DND-41 (cell line): Measurements from ENCODE around the gene HDAC4.

Source experiments
- ATAC-seq: fragments of 200-7000 bp; cut with Tn5 transposase; 3 replicates; pipeline ENCODE4 v1.9.1; 2021; ENCODE audit warnings: low read depth; ENCODE audit not compliant: insufficient read depth
- DNase-seq: peaks from one replicate; pipeline ENCODE4 v3.0.0-alpha.2; 2020
- H2AFZ ChIP-seq: 2 replicates; pipeline ENCODE4 v1.6.0; 2012; ENCODE audit warnings: low read depth, low read length
- H3K27ac ChIP-seq: 2 replicates; pipeline ENCODE4 v1.5.1; 2012; ENCODE audit warnings: low read length, inconsistent platforms
- H3K27me3 ChIP-seq: fragments of 200-600 bp; sonication (generic); 2 replicates; pipeline ENCODE4 v1.6.0; 2012; ENCODE audit warnings: low read length, mild to moderate bottlenecking, inconsistent platforms; ENCODE audit not compliant: insufficient read depth, poor library complexity
- H3K36me3 ChIP-seq: 2 replicates; pipeline ENCODE4 v1.5.1; 2012; ENCODE audit warnings: low read length, inconsistent platforms; ENCODE audit not compliant: insufficient read depth
- H3K4me1 ChIP-seq: 2 replicates; pipeline ENCODE4 v1.5.1; 2012; ENCODE audit warnings: mild to moderate bottlenecking, low read length; ENCODE audit not compliant: insufficient read depth
- H3K4me2 ChIP-seq: 2 replicates; pipeline ENCODE4 v1.6.0; 2012; ENCODE audit warnings: mild to moderate bottlenecking, moderate library complexity, low read length, inconsistent platforms; ENCODE audit not compliant: insufficient read depth
- H3K4me3 ChIP-seq, 2 experiments: fragments of 200-600 bp in 1 of 2; shearing (Covaris generic) in 1 of 2; 2 replicates each; pipeline ENCODE4 v1.5.1; 2012 to 2016; ENCODE audit warnings: inconsistent platforms in 2 of 2, low read length in 2 of 2, mild to moderate bottlenecking in 2 of 2, low read depth in 1 of 2, moderate library complexity in 1 of 2
- H3K79me2 ChIP-seq: 2 replicates; pipeline ENCODE4 v1.6.0; 2012; ENCODE audit warnings: low read length, inconsistent platforms; ENCODE audit not compliant: insufficient read depth
- H3K9ac ChIP-seq: 2 replicates; pipeline ENCODE4 v1.6.0; 2012; ENCODE audit warnings: low read depth, mild to moderate bottlenecking, inconsistent platforms, low read length, moderate library complexity
- H3K9me3 ChIP-seq: 2 replicates; pipeline ENCODE4 v1.5.1; 2012; ENCODE audit warnings: low read length, moderate library complexity, mild to moderate bottlenecking, inconsistent platforms; ENCODE audit not compliant: insufficient read depth, severe bottlenecking
- H4K20me1 ChIP-seq: 2 replicates; pipeline ENCODE4 v1.6.0; 2012; ENCODE audit warnings: low read length; ENCODE audit not compliant: insufficient read depth
- CTCF ChIP-seq: IDR thresholded peaks from 2 replicates; pipeline ENCODE4 v1.5.1; 2012; ENCODE audit warnings: borderline replicate concordance, low read length, moderate library complexity, mild to moderate bottlenecking; ENCODE audit not compliant: poor library complexity, severe bottlenecking; ENCODE audit errors: extremely low read depth
- EZH2 ChIP-seq: IDR thresholded peaks from 3 replicates; pipeline ENCODE4 v1.6.1; 2012; ENCODE audit warnings: borderline replicate concordance, low read depth, mild to moderate bottlenecking, moderate library complexity, low read length, inconsistent platforms; ENCODE audit not compliant: severe bottlenecking

Gene HDAC4

GRCh38 chr2:239255628-239256349 lies 145.0 kb downstream of the HDAC4 start:
- TF ChIP-seq EZH2, result no peak
- TF ChIP-seq CTCF, result no peak
- Histone ChIP-seq H3K27ac (peak overlapping the region; percentile 19; the same call in 1 of the 2 replicates), H3K9ac (no peak overlapping the region), H2AFZ (no peak overlapping the region), H3K27me3 (no peaks in the 10 kb centered on the region), H3K9me3 (no peaks in the 10 kb centered on the region), H3K79me2 (peaks cover 100% of the 10 kb centered on the region), H3K36me3 (peaks cover 88% of the 10 kb centered on the region), H4K20me1 (peaks cover 100% of the 10 kb centered on the region), H3K4me1 (peaks cover 71% of the 10 kb centered on the region), H3K4me3 (no peak overlapping the region), H3K4me2 (no peak overlapping the region)
- DNase-seq (no peak), ATAC-seq (no peak)

GRCh38 chr2:239255218-239255617 lies 145.6 kb downstream of the HDAC4 start:
- Histone ChIP-seq H3K27me3 (no peaks in the 10 kb centered on the region), H3K27ac (peak overlapping the region; percentile 19; the same call in 1 of the 2 replicates), H4K20me1 (peaks cover 100% of the 10 kb centered on the region), H3K4me2 (no peak overlapping the region), H3K79me2 (peaks cover 100% of the 10 kb centered on the region), H2AFZ (no peak overlapping the region), H3K4me1 (peaks cover 71% of the 10 kb centered on the region), H3K36me3 (peaks cover 88% of the 10 kb centered on the region), H3K9ac (no peak overlapping the region), H3K4me3 (no peak overlapping the region), H3K9me3 (no peaks in the 10 kb centered on the region)
- ATAC-seq (no peak), DNase-seq (no peak)
- TF ChIP-seq EZH2 (no peak), CTCF (no peak)

- Histone ChIP-seq H3K9me3 (no peaks in the 10 kb centered on the region), H3K27ac (peak overlapping the region; percentile 25; the same call in 1 of the 2 replicates), H2AFZ (no peak overlapping the region), H3K79me2 (peaks cover 100% of the 10 kb centered on the region), H4K20me1 (peaks cover 100% of the 10 kb centered on the region), H3K4me1 (peaks cover 60% of the 10 kb centered on the region), H3K36me3 (peaks cover 94% of the 10 kb centered on the region), H3K4me2 (no peak overlapping the region), H3K9ac (no peak overlapping the region), H3K4me3 (no peak overlapping the region), H3K27me3 (no peaks in the 10 kb centered on the region)
- peak; percentile 22; the same call in 1 of the 3 replicates for ATAC-seq
- no peak for DNase-seq
- no peak for TF ChIP-seq CTCF
- TF ChIP-seq EZH2, result no peak
Measured at GRCh38 chr2:239253701-239254436, 147.0 kb downstream of the HDAC4 start.
